SK-N-SH treated with all-trans-retinoic acid at 6 μM for 48 hours (cell line): ENCODE data around the gene TMCC3.

ENCODE experiments used
- ARNTL ChIP-seq: fragments of 450-650 bp; formaldehyde crosslinking; IDR thresholded peaks from 2 replicates; pipeline ENCODE4 v1.5.0; 2020; ENCODE audit warnings: low read depth, mild to moderate bottlenecking, moderate library complexity, borderline replicate concordance
- GLIS3 ChIP-seq: fragments of 250-450 bp; sonication (Bioruptor Pico); IDR thresholded peaks from 2 replicates; pipeline ENCODE4 v1.5.0; 2020; ENCODE audit warnings: mild to moderate bottlenecking, moderate library complexity
- PPARA ChIP-seq: fragments of 250-450 bp; sonication (Bioruptor Pico); IDR thresholded peaks from 2 replicates; pipeline ENCODE4 v1.5.0; 2020; ENCODE audit warnings: mild to moderate bottlenecking, borderline replicate concordance
- RARB ChIP-seq: fragments of 250-450 bp; sonication (Bioruptor Pico); IDR thresholded peaks from 2 replicates; pipeline ENCODE4 v1.8.0; 2021; ENCODE audit warnings: mild to moderate bottlenecking, moderate library complexity
- ZC3H10 ChIP-seq: fragments of 250-450 bp; sonication (Bioruptor Pico); IDR thresholded peaks from 2 replicates; pipeline ENCODE4 v1.5.1; 2021; ENCODE audit warnings: mild to moderate bottlenecking, moderate library complexity
- ZFP30 ChIP-seq: fragments of 450-650 bp; formaldehyde crosslinking; IDR thresholded peaks from 2 replicates; pipeline ENCODE4 v1.5.0; 2022; ENCODE audit warnings: mild to moderate bottlenecking, moderate library complexity
- TF ChIP-seq, protein P1 (sequence below): fragments of 250-450 bp; sonication (Bioruptor Pico); IDR thresholded peaks from 2 replicates; pipeline ENCODE4 v1.5.0; 2020; ENCODE audit warnings: mild to moderate bottlenecking, moderate library complexity
- TF ChIP-seq, protein P2 (sequence below): fragments of 250-450 bp; sonication (Bioruptor Pico); IDR thresholded peaks from 2 replicates; pipeline ENCODE4 v1.8.0; 2021; ENCODE audit warnings: low read depth, mild to moderate bottlenecking, moderate library complexity, borderline replicate concordance
- TF ChIP-seq, protein P3 (sequence below): fragments of 250-450 bp; sonication (Bioruptor Pico); IDR thresholded peaks from 2 replicates; pipeline ENCODE4 v1.5.1; 2020; ENCODE audit warnings: low read depth, mild to moderate bottlenecking, moderate library complexity
- TF ChIP-seq, protein P4 (sequence below): fragments of 250-450 bp; sonication (Bioruptor Pico); IDR thresholded peaks from 2 replicates; pipeline ENCODE4 v1.8.0; 2020; ENCODE audit warnings: mild to moderate bottlenecking, moderate library complexity, borderline replicate concordance

DNA sequence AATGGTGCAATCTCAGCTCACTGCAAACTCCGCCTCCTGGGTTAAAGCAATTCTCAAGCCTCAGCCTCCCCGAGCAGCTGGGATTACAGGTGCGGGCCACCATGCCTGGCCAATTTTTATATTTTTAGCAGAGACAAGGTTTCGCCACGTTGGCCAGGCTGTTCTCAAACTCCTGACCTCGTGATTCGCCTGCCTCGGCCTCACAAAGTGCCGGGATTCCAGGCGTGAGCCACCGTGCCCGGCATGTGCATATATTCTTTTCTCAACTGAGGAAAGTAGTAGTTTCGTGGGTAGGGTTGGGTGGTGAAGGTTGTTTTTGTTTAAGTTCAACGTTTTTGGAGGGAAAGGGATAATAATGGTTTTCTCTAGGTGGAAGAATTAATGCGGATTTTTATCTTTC lies 96.5 kb downstream of the TMCC3 start:
- TF ChIP-seq ZC3H10 (no peak), RARB (CRISPR knock-in tag) (no peak), GLIS3 (CRISPR knock-in tag) (no peak), PPARA (no peak), ZFP30 (CRISPR knock-in tag) (no peak), ARNTL (CRISPR knock-in tag) (no peak)
- TF ChIP-seq, protein P1, sequence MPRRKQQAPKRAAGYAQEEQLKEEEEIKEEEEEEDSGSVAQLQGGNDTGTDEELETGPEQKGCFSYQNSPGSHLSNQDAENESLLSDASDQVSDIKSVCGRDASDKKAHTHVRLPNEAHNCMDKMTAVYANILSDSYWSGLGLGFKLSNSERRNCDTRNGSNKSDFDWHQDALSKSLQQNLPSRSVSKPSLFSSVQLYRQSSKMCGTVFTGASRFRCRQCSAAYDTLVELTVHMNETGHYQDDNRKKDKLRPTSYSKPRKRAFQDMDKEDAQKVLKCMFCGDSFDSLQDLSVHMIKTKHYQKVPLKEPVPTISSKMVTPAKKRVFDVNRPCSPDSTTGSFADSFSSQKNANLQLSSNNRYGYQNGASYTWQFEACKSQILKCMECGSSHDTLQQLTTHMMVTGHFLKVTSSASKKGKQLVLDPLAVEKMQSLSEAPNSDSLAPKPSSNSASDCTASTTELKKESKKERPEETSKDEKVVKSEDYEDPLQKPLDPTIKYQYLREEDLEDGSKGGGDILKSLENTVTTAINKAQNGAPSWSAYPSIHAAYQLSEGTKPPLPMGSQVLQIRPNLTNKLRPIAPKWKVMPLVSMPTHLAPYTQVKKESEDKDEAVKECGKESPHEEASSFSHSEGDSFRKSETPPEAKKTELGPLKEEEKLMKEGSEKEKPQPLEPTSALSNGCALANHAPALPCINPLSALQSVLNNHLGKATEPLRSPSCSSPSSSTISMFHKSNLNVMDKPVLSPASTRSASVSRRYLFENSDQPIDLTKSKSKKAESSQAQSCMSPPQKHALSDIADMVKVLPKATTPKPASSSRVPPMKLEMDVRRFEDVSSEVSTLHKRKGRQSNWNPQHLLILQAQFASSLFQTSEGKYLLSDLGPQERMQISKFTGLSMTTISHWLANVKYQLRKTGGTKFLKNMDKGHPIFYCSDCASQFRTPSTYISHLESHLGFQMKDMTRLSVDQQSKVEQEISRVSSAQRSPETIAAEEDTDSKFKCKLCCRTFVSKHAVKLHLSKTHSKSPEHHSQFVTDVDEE (CRISPR knock-in tag) = no peak
- TF ChIP-seq, protein P2, sequence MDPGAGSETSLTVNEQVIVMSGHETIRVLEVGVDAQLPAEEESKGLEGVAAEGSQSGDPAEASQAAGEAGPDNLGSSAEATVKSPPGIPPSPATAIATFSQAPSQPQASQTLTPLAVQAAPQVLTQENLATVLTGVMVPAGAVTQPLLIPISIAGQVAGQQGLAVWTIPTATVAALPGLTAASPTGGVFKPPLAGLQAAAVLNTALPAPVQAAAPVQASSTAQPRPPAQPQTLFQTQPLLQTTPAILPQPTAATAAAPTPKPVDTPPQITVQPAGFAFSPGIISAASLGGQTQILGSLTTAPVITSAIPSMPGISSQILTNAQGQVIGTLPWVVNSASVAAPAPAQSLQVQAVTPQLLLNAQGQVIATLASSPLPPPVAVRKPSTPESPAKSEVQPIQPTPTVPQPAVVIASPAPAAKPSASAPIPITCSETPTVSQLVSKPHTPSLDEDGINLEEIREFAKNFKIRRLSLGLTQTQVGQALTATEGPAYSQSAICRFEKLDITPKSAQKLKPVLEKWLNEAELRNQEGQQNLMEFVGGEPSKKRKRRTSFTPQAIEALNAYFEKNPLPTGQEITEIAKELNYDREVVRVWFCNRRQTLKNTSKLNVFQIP (CRISPR knock-in tag) = no peak
- TF ChIP-seq, protein P3, sequence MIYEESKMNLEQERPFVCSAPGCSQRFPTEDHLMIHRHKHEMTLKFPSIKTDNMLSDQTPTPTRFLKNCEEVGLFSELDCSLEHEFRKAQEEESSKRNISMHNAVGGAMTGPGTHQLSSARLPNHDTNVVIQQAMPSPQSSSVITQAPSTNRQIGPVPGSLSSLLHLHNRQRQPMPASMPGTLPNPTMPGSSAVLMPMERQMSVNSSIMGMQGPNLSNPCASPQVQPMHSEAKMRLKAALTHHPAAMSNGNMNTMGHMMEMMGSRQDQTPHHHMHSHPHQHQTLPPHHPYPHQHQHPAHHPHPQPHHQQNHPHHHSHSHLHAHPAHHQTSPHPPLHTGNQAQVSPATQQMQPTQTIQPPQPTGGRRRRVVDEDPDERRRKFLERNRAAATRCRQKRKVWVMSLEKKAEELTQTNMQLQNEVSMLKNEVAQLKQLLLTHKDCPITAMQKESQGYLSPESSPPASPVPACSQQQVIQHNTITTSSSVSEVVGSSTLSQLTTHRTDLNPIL = no peak
- TF ChIP-seq, protein P4, sequence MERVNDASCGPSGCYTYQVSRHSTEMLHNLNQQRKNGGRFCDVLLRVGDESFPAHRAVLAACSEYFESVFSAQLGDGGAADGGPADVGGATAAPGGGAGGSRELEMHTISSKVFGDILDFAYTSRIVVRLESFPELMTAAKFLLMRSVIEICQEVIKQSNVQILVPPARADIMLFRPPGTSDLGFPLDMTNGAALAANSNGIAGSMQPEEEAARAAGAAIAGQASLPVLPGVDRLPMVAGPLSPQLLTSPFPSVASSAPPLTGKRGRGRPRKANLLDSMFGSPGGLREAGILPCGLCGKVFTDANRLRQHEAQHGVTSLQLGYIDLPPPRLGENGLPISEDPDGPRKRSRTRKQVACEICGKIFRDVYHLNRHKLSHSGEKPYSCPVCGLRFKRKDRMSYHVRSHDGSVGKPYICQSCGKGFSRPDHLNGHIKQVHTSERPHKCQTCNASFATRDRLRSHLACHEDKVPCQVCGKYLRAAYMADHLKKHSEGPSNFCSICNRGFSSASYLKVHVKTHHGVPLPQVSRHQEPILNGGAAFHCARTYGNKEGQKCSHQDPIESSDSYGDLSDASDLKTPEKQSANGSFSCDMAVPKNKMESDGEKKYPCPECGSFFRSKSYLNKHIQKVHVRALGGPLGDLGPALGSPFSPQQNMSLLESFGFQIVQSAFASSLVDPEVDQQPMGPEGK (CRISPR knock-in tag) = no peak
